Calu3 (cell line): Measurements from ENCODE around the gene BDKRB1. TPM values are rescaled to one million over a fixed set of nuclear protein-coding genes. Genes with fewer than 3 reads are reported as not detected.
A peak's percentile ranks its signal among the peaks of the same experiment; 100 is the strongest.

Experiments
- BruUV-seq: library from RNA; stranded (reverse); fragments of 400-500 nt; replicated peaks from 2 replicates; lab custom pipeline; 2021; lab: Mats Ljungman, UMichigan
- CTCF ChIA-PET: fragments of 300-600 bp; sonication (Branson Sonifier 250); formaldehyde crosslinking; loops from one replicate; lab custom pipeline; 2022; ENCODE audit warnings: antibody characterized with exemption; lab: Charles Lee
- DNase-seq: peaks from one replicate; pipeline ENCODE4 v3.0.0; 2022
- H3K27ac Mint-ChIP-seq: one replicate; pipeline ENCODE4 v1.8.0; 2022; ENCODE audit warnings: mixed read lengths; ENCODE audit not compliant: unreplicated experiment
- H3K27me3 Mint-ChIP-seq: one replicate; pipeline ENCODE4 v1.8.0; 2022; ENCODE audit warnings: mixed read lengths; ENCODE audit not compliant: unreplicated experiment
- H3K36me3 Mint-ChIP-seq: one replicate; pipeline ENCODE4 v1.8.0; 2022; ENCODE audit warnings: mild to moderate bottlenecking, moderate library complexity, mixed read lengths; ENCODE audit not compliant: insufficient read depth, unreplicated experiment
- H3K4me1 Mint-ChIP-seq: one replicate; pipeline ENCODE4 v1.8.0; 2022; ENCODE audit warnings: mild to moderate bottlenecking, low read depth, mixed read lengths; ENCODE audit not compliant: unreplicated experiment
- H3K4me3 Mint-ChIP-seq: one replicate; pipeline ENCODE4 v1.8.0; 2022; ENCODE audit warnings: mild to moderate bottlenecking, low read depth, moderate library complexity, mixed read lengths; ENCODE audit not compliant: unreplicated experiment
- H3K9me3 Mint-ChIP-seq: one replicate; pipeline ENCODE4 v1.8.0; 2022; ENCODE audit warnings: low read depth, mixed read lengths; ENCODE audit not compliant: unreplicated experiment
- CTCF ChIP-seq: fragments of 200-600 bp; IDR thresholded peaks from one replicate; pipeline ENCODE4 v1.8.0; 2022; ENCODE audit warnings: antibody characterized with exemption; ENCODE audit not compliant: unreplicated experiment
- intact Hi-C: fragments of 100-400 bp; cut with micrococcal nuclease; formaldehyde crosslinking; loops from one replicate; pipeline ENCODE4 v1.10.0; 2022; ENCODE audit not compliant: unreplicated experiment
- total RNA-seq: library from RNA; stranded (reverse); gene quantifications from 2 replicates; pipeline ENCODE4 v1.2.3, GENCODE V29; 2022

Gene BDKRB1
- total RNA-seq, 1 experiment from 2014 or later: not detected

DNA sequence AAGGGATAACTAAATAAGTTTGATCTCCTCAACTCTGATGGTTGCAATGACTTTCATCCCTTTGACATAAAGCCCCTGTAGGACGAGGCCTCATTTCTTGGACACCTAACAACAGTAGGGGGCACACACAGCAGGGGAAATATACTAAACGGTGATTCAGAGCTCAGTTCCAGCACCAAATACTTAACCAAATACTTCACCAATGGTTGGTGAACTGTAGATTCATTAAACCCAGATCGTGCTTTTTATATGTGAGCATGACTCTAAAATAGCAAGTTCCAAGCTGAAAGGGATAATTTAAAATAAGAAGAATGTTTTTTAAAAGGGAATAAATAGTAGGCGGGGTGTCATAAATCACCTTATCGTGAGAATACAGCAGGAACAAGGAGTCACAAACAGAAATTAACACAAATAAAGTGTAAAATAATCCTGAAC lies 53.9 kb downstream of the BDKRB1 start:
- H3K4me3 Mint-ChIP-seq: peak overlapping the region; percentile 67
- no peaks in the 10 kb centered on the region for H3K27me3 Mint-ChIP-seq
- intact Hi-C loops: loop anchor here (5.0 kb wide), 1 partner anchor 52 kb away; the partner anchor contains the start of genes ATG2B and GSKIP
- peaks cover 30% of the 10 kb centered on the region for H3K4me1 Mint-ChIP-seq
- peaks cover 17% of the 10 kb centered on the region for H3K36me3 Mint-ChIP-seq
- no peak for TF ChIP-seq CTCF
- CTCF ChIA-PET: interaction anchor here (1.0 to 1.5 kb wide), 3 partner anchors 10 to 114 kb away, joined by 3 to 4 read pairs (median 3); partner anchors contain the start of gene BDKRB2
- peak; percentile 19 for DNase-seq
- BruUV-seq: no TSS peak
- H3K27ac Mint-ChIP-seq: peak overlapping the region; percentile 98
- H3K9me3 Mint-ChIP-seq: no peaks in the 10 kb centered on the region

GRCh38 chr14:96310906-96311305 lies 54.9 kb downstream of the BDKRB1 start:
- no peak for TF ChIP-seq CTCF
- H3K27ac Mint-ChIP-seq: no peak overlapping the region
- H3K36me3 Mint-ChIP-seq: peaks cover 19% of the 10 kb centered on the region
- peaks cover 1% of the 10 kb centered on the region for H3K9me3 Mint-ChIP-seq
- intact Hi-C loops: no loop called here
- H3K4me3 Mint-ChIP-seq: no peak overlapping the region
- peaks cover 25% of the 10 kb centered on the region for H3K4me1 Mint-ChIP-seq
- no TSS peak for BruUV-seq
- H3K27me3 Mint-ChIP-seq: no peaks in the 10 kb centered on the region
- DNase-seq: no peak
- CTCF ChIA-PET: no interaction called here

Other genes starting within 250 kb of the BDKRB1 start
- 1.3 and 2.6 TPM in 2 replicates for gene C14orf132, start 216.8 kb upstream of the BDKRB1 start, total RNA-seq
- 0.27 and 0.28 TPM in 2 replicates for gene BDKRB2, start 51.4 kb upstream of the BDKRB1 start, total RNA-seq
- gene ATG2B, start 107.1 kb downstream of the BDKRB1 start, total RNA-seq: 13.0 and 14.5 TPM in 2 replicates
- 33.3 and 42.5 TPM in 2 replicates for gene GSKIP, start 107.3 kb downstream of the BDKRB1 start, total RNA-seq
- gene AK7, start 135.9 kb downstream of the BDKRB1 start, total RNA-seq: 2.4 and 3.3 TPM in 2 replicates
- gene PAPOLA, start 246.2 kb downstream of the BDKRB1 start, total RNA-seq: 198 and 205 TPM in 2 replicates